Heart left ventricle (tissue), 16 donors: ENCODE results near the gene KRT81. TPM values are rescaled to one million over a fixed set of nuclear protein-coding genes. Genes with fewer than 3 reads are reported as not detected.
"Not testable (repeated sequence)": the region's sequence is repeated elsewhere in the genome, so short reads cannot be mapped to it uniquely, and the experiment has no call there.

Experiments
- ATAC-seq, 4 donors: fragments of 200-7000 bp; cut with Tn5 transposase; one replicate each; pipeline ENCODE4 v1.9.1; 2020 to 2022; ENCODE audit warnings: moderate library complexity in 4 of 4, mild to moderate bottlenecking in 3 of 4, moderate number of reproducible peaks in 1 of 4
- DNase-seq, 5 donors: peaks; one replicate each; pipeline ENCODE4 v3.0.0-alpha.2; 2020
- H3K27ac ChIP-seq, 12 donors: fragments of 200-600 bp; sonication (generic) in 4 of 12; one replicate each; pipeline versions ENCODE4 v1.5.0 to v1.8.0; 2016 to 2022; ENCODE audit warnings: mild to moderate bottlenecking in 2 of 12
- H3K27me3 ChIP-seq, 9 donors: fragments of 200-600 bp; sonication (generic) in 2 of 9; one replicate each; pipeline versions ENCODE4 v1.5.1 to v1.8.0; 2016 to 2022; ENCODE audit warnings: mild to moderate bottlenecking in 3 of 9
- H3K36me3 ChIP-seq, 9 donors: fragments of 200-600 bp; sonication (generic) in 2 of 9; one replicate each; pipeline versions ENCODE4 v1.5.0 to v1.8.0; 2018 to 2022; ENCODE audit warnings: mild to moderate bottlenecking in 2 of 9
- H3K4me1 ChIP-seq, 12 donors: fragments of 200-600 bp; sonication (generic) in 4 of 12; one replicate each; pipeline versions ENCODE4 v1.5.0 to v1.8.0; 2016 to 2022; ENCODE audit warnings: mild to moderate bottlenecking in 3 of 12
- H3K4me3 ChIP-seq, 12 donors: fragments of 200-600 bp; sonication (generic) in 4 of 12; one replicate each; pipeline versions ENCODE4 v1.5.0 to v1.8.0; 2017 to 2022; ENCODE audit warnings: mild to moderate bottlenecking in 9 of 12, moderate library complexity in 4 of 12
- H3K9me3 ChIP-seq, 12 donors: fragments of 200-600 bp; sonication (generic) in 4 of 12; one replicate each; pipeline versions ENCODE4 v1.5.0 to v1.8.0; 2016 to 2022; ENCODE audit warnings: mild to moderate bottlenecking in 1 of 12
- CTCF ChIP-seq, 12 donors: fragments of 200-600 bp; sonication (generic) in 4 of 12; IDR thresholded peaks; one replicate each; pipeline versions ENCODE4 v1.5.0 to v1.8.0; 2018 to 2022; ENCODE audit warnings: antibody characterized with exemption in 12 of 12, mild to moderate bottlenecking in 5 of 12
- POLR2A ChIP-seq, 2 donors: fragments of 450-650 bp; IDR thresholded peaks; one replicate each; pipeline ENCODE4 v1.6.1; 2017; ENCODE audit warnings: antibody characterized with exemption in 2 of 2, mild to moderate bottlenecking in 2 of 2, moderate library complexity in 2 of 2
- WGBS, 4 donors: extraction: QIAGEN DNeasy Blood & Tissue Kit in 2 of 4; methylation state at CpG; one replicate each; pipeline versions ENCODE4 v1.1.5 to v1.1.7; 2013 to 2018; 5-methylcytosine and 5-hydroxymethylcytosine counted together
- intact Hi-C, 10 donors: fragments of 100-400 bp; cut with DNase I; formaldehyde crosslinking; loops; one replicate each; pipeline versions ENCODE4 v1.11.1 to v1.14.2; 2022
- polyA plus RNA-seq, 2 donors: library from polyadenylated mRNA; stranded (reverse); fragments of 200-250 nt; gene quantifications; one replicate each; pipeline ENCODE4 v1.2.3, GENCODE V29; 2013
- total RNA-seq, 9 donors: library from RNA; depleted of rRNA in 2 of 9; stranded (reverse); fragments of >200 nt in 2 of 9; fragmentation: NEBNext Ultra II Directional in 3 of 9; extraction: Animal tissue kit (Norgen Biotek cat#: 25700) in 3 of 9; gene quantifications; one replicate each; pipeline versions ENCODE4 v1.1.0 to v1.2.4, GENCODE V29; 2016 to 2023
- donor health status: ischemic (EF 13 %, LVEDD 7.1; RV severe dilation, severe dysfunction).
- donor health status: healthy with polysubstance abuse.
- donor health status: DM: no; HTN: yes; CAD: no.
- donor health status: DM: no; HTN: no; CAD: no.
- donor health status: ischemic (EF 25% LVEDD 6.9; RV normal size, moderate dysfunction).
- donor health status: ischemic (EF 25% LVEDD 5.7; RV mildly dilated, moderate dysfunction).
- donor health status: healthy.
- donor health status: DM: yes; HTN: yes; CAD: no.
- donor health status: ischemic (EF 35%, LVEDD 5.7; RV mildly dilated, moderate dysfunction).
- donor health status: nonischemic (EF 11% LVEDD 7.7; RV severe dilation, severe dysfunction).
- donor health status: DM: yes; HTN: yes; CAD: no.
- donor health status: PGD.
- donor health status: ischemic (EF 29% LVEDD 5.4; RV normal size, mild dysfunction).
- donor health status: nonischemic (EF 23%, LVEDD 6.1; RV moderate dilation, normal function).

Gene KRT81
- total and polyA plus RNA-seq, 11 donors = not detected

- DNase-seq = no peak
- Histone ChIP-seq H3K9me3 (no peaks in the 10 kb centered on the region), H3K27ac (no peak overlapping the region), H3K36me3 (no peaks in the 10 kb centered on the region), H3K4me3 (no peak overlapping the region), H3K27me3 (peaks cover 7 to 46% (median 18%) of the 10 kb centered on the region in 9 donors), H3K4me1 (no peaks in the 10 kb centered on the region)
- intact Hi-C loops = no loop called here
- WGBS, 4 donors = 78 to 85% (median 82%) methylated on average over 11 to 12 of the region's 12 CpGs
- no peak for ATAC-seq
- TF ChIP-seq POLR2A (IDR thresholded peaks at IDR 0.05) (no peak), CTCF (IDR thresholded peaks at IDR 0.05) (no peak)
Observed at GRCh38 chr12:52317468-52318052, 26.2 kb upstream of the KRT81 start.

GRCh38 chr12:52316701-52317100 lies 25.4 kb upstream of the KRT81 start:
- DNase-seq (no peak), ATAC-seq (no peak)
- Histone ChIP-seq H3K27ac (no peak overlapping the region), H3K4me3 (no peak overlapping the region), H3K36me3 (no peaks in the 10 kb centered on the region), H3K27me3 (peaks cover 7 to 45% (median 18%) of the 10 kb centered on the region in 9 donors), H3K4me1 (no peaks in the 10 kb centered on the region), H3K9me3 (no peaks in the 10 kb centered on the region)
- intact Hi-C loops = no loop called here
- no peak for TF ChIP-seq CTCF (IDR thresholded peaks at IDR 0.05)
- no peak for TF ChIP-seq POLR2A (IDR thresholded peaks at IDR 0.05)
- 81 to 87% (median 84%) methylated on average over 11 of the region's 11 CpGs for WGBS, 4 donors

GRCh38 chr12:52316290-52316689 lies 25.0 kb upstream of the KRT81 start:
- Histone ChIP-seq H3K9me3 (no peaks in the 10 kb centered on the region), H3K27me3 (peaks cover 7 to 41% (median 15%) of the 10 kb centered on the region in 9 donors), H3K27ac (no peak overlapping the region), H3K36me3 (no peaks in the 10 kb centered on the region), H3K4me3 (no peak overlapping the region), H3K4me1 (peaks cover 0 to 2% (median 0%) of the 10 kb centered on the region in 12 donors)
- ATAC-seq (no peak), DNase-seq (no peak)
- no peak for TF ChIP-seq CTCF (IDR thresholded peaks at IDR 0.05)
- intact Hi-C loops = no loop called here
- 81 to 95% (median 86%) methylated on average over 9 of the region's 9 CpGs for WGBS, 4 donors

GRCh38 chr12:52315721-52316120 lies 24.4 kb upstream of the KRT81 start:
- H3K4me1 ChIP-seq, ATAC-seq, H3K36me3 ChIP-seq, H3K4me3 ChIP-seq, H3K27ac ChIP-seq, intact Hi-C loops, H3K9me3 ChIP-seq, DNase-seq: not testable (repeated sequence)
- H3K27me3 ChIP-seq = peaks cover 2 to 36% (median 9%) of the 10 kb centered on the region in 9 donors
- WGBS, 4 donors = 51 to 88% (median 52%) methylated on average over 4 to 9 of the region's 9 CpGs
- TF ChIP-seq CTCF (IDR thresholded peaks at IDR 0.05) = peak in 5 of 12 donors; percentile 7 to 19 (median 13)
